Transverse colon (tissue), 4 donors: ENCODE results near the gene ERICH2.

ENCODE experiments used
- CTCF ChIP-seq, 5 experiments: fragments of 200-600 bp in 3 of 5; fragments of 450-650 bp in 2 of 5; sonication (generic) in 3 of 5; IDR thresholded peaks; 1 replicate in 2 of 5; 2 replicates in 3 of 5; pipeline ENCODE4 v1.5.1; 2016 to 2017; ENCODE audit warnings: antibody characterized with exemption in 5 of 5, inconsistent platforms in 3 of 5, mild to moderate bottlenecking in 2 of 5, moderate library complexity in 1 of 5
- POLR2AphosphoS5 ChIP-seq, 3 donors: sonication (generic); formaldehyde crosslinking; IDR thresholded peaks; one replicate each; pipeline ENCODE4 v1.6.1; 2016; ENCODE audit warnings: antibody characterized with exemption in 3 of 3

DNA sequence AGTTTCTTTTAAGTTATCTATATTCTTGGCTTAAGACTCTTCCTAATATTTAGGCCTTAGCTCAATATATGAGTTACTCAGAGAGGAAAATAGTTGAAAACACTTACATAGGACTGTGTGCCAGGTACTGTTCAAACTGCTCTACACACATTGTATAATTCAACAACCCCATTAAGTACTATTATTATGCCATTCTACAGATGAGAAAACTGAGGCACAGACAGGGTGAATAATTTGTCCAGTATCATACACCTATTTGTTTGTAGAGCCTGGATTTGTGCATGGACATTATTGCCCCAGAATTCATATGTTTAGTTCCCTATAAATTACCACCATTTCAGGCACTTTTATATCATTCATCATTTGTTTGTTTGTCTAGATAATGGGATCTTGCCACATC, 28.8 kb downstream of the ERICH2 start:
- TF ChIP-seq POLR2AphosphoS5 (IDR thresholded peaks at IDR 0.05), result no peak
- no peak for TF ChIP-seq CTCF (IDR thresholded peaks at IDR 0.05)
